Astrocyte (in vitro differentiated cells and primary cell): ENCODE data around the gene CRLF2. TPM values are rescaled to one million over a fixed set of nuclear protein-coding genes. Genes with fewer than 3 reads are reported as not detected.

Experiments
- DNase-seq: peaks from one replicate; pipeline ENCODE4 v3.0.0-alpha.2; 2010; ENCODE audit warnings: low read depth
- FAIRE-seq: peaks from 2 replicates; lab custom pipeline; 2011; peaks lifted over from hg19 to GRCh38; lab: Jason Lieb, UNC
- H2AFZ ChIP-seq: 2 replicates; pipeline ENCODE4 v1.6.0; 2012; ENCODE audit warnings: low read depth, low read length, inconsistent platforms
- H3K27ac ChIP-seq: 2 replicates; pipeline ENCODE4 v1.5.1; 2011; ENCODE audit warnings: low read depth, low read length, inconsistent platforms
- H3K27me3 ChIP-seq: 2 replicates; pipeline ENCODE4 v1.6.0; 2011; ENCODE audit warnings: low read length, inconsistent platforms; ENCODE audit not compliant: insufficient read depth
- H3K36me3 ChIP-seq: 2 replicates; pipeline ENCODE4 v1.5.1; 2011; ENCODE audit warnings: low read length, inconsistent platforms; ENCODE audit not compliant: insufficient read depth
- H3K4me1 ChIP-seq: 2 replicates; pipeline ENCODE4 v1.5.1; 2011; ENCODE audit warnings: low read length, inconsistent platforms; ENCODE audit not compliant: insufficient read depth
- H3K4me2 ChIP-seq: 2 replicates; pipeline ENCODE4 v1.6.0; 2012; ENCODE audit warnings: low read length, inconsistent platforms
- H3K4me3 ChIP-seq: 2 replicates; pipeline ENCODE4 v1.5.1; 2011; ENCODE audit warnings: low read depth, mild to moderate bottlenecking, low read length, inconsistent platforms; ENCODE audit not compliant: insufficient read depth
- H3K79me2 ChIP-seq: 2 replicates; pipeline ENCODE4 v1.6.0; 2012; ENCODE audit warnings: mild to moderate bottlenecking, low read length, inconsistent platforms; ENCODE audit not compliant: insufficient read depth
- H3K9ac ChIP-seq: 2 replicates; pipeline ENCODE4 v1.6.0; 2012; ENCODE audit warnings: mild to moderate bottlenecking, low read length, inconsistent platforms
- H3K9me3 ChIP-seq: 2 replicates; pipeline ENCODE4 v1.5.1; 2012; ENCODE audit warnings: low read depth, mild to moderate bottlenecking, low read length, inconsistent platforms; ENCODE audit not compliant: insufficient read depth
- H4K20me1 ChIP-seq: 2 replicates; pipeline ENCODE4 v1.6.0; 2012; ENCODE audit warnings: low read length, inconsistent platforms; ENCODE audit not compliant: insufficient read depth
- H3K27ac Mint-ChIP-seq: one replicate; pipeline ENCODE4 v1.8.0; 2021; ENCODE audit warnings: mild to moderate bottlenecking, mixed read lengths; ENCODE audit not compliant: unreplicated experiment
- H3K27me3 Mint-ChIP-seq: one replicate; pipeline ENCODE4 v1.8.0; 2021; ENCODE audit warnings: low read depth, mixed read lengths; ENCODE audit not compliant: unreplicated experiment
- H3K36me3 Mint-ChIP-seq: one replicate; pipeline ENCODE4 v1.8.0; 2021; ENCODE audit warnings: low read depth, mixed read lengths; ENCODE audit not compliant: unreplicated experiment
- H3K4me1 Mint-ChIP-seq: one replicate; pipeline ENCODE4 v1.8.0; 2021; ENCODE audit warnings: low read depth, mixed read lengths; ENCODE audit not compliant: unreplicated experiment
- H3K4me3 Mint-ChIP-seq: one replicate; pipeline ENCODE4 v1.8.0; 2021; ENCODE audit warnings: mild to moderate bottlenecking, moderate library complexity, mixed read lengths; ENCODE audit not compliant: unreplicated experiment
- H3K9me3 Mint-ChIP-seq: one replicate; pipeline ENCODE4 v1.8.0; 2021; ENCODE audit warnings: mild to moderate bottlenecking, mixed read lengths; ENCODE audit not compliant: unreplicated experiment
- CTCF ChIP-seq: IDR thresholded peaks from 2 replicates; pipeline ENCODE4 v1.5.1; 2011; ENCODE audit warnings: low read depth, mild to moderate bottlenecking, inconsistent platforms, low read length, moderate library complexity; ENCODE audit not compliant: insufficient read depth
- EZH2 ChIP-seq: IDR thresholded peaks from 2 replicates; pipeline ENCODE4 v1.6.1; 2012; ENCODE audit warnings: mild to moderate bottlenecking, low read length, inconsistent platforms; ENCODE audit not compliant: insufficient read depth
- total RNA-seq: library from RNA; stranded (reverse); gene quantifications from 2 replicates; pipeline ENCODE4 v1.2.1, GENCODE V29; 2021

Gene CRLF2
- total RNA-seq, 1 donor from 2014 or later: not detected

DNA sequence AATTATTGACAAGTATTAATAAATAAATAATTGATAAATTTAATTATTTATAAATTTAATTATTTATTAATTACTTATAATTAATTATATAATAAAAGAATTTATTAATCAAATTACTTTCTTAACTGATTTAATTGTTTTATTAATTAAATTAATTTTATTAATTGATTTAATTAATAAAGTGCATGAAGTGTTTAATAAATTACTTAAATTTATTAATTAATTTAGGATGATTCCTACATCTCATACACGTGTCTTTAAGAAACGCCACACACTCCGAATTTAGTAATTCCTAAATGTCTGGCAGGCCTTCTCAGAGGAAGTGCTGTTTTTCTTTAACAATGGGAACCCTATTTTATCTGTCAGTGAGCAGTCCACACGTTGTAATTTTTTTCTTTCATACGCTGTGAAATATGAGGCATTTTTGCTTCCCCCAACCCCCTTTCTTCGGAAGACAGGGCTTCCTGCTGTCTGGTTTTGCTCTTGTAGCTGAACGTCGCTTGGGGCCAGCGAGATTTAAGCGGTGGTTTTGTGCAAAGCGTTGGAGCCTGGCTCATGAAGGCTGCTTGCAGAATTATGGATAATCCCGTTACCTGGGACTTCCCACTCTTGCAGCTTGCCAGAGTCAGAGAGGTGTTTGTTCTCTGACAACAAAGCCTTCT is 46.8 kb downstream of the CRLF2 start:
- Histone ChIP-seq H3K9ac (no peak overlapping the region), H3K27me3 (no peaks in the 10 kb centered on the region), H4K20me1 (no peaks in the 10 kb centered on the region), H3K4me1 (no peaks in the 10 kb centered on the region), H3K79me2 (no peaks in the 10 kb centered on the region), H3K27ac (no peak overlapping the region), H3K36me3 (no peaks in the 10 kb centered on the region), H3K9me3 (no peaks in the 10 kb centered on the region), H2AFZ (no peak overlapping the region), H3K4me3 (no peak overlapping the region), H3K4me2 (no peak overlapping the region)
- peaks cover 12% of the 10 kb centered on the region for H3K9me3 Mint-ChIP-seq
- no peaks in the 10 kb centered on the region for H3K4me1 Mint-ChIP-seq
- no peak overlapping the region for H3K27ac Mint-ChIP-seq
- no peak overlapping the region for H3K4me3 Mint-ChIP-seq
- FAIRE-seq: no peak
- H3K36me3 Mint-ChIP-seq: no peaks in the 10 kb centered on the region
- no peaks in the 10 kb centered on the region for H3K27me3 Mint-ChIP-seq
- TF ChIP-seq CTCF: no peak
- no peak for TF ChIP-seq EZH2
- no peak for DNase-seq

- FAIRE-seq: no peak
- no peak overlapping the region for H3K4me3 Mint-ChIP-seq
- H3K9me3 Mint-ChIP-seq: peaks cover 20% of the 10 kb centered on the region
- no peak for TF ChIP-seq CTCF
- no peak for TF ChIP-seq EZH2
- H3K79me2 ChIP-seq: no peaks in the 10 kb centered on the region
- no peak overlapping the region for H3K27ac Mint-ChIP-seq
- H3K4me1 ChIP-seq: no peaks in the 10 kb centered on the region
- no peak for DNase-seq
- H3K36me3 Mint-ChIP-seq: no peaks in the 10 kb centered on the region
- no peaks in the 10 kb centered on the region for H3K36me3 ChIP-seq
- no peaks in the 10 kb centered on the region for H4K20me1 ChIP-seq
- no peaks in the 10 kb centered on the region for H3K27me3 ChIP-seq
- no peaks in the 10 kb centered on the region for H3K4me1 Mint-ChIP-seq
- no peak overlapping the region for H3K27ac ChIP-seq
- H3K4me2 ChIP-seq: no peak overlapping the region
- no peak overlapping the region for H3K4me3 ChIP-seq
- H2AFZ ChIP-seq: no peak overlapping the region
- H3K9ac ChIP-seq: no peak overlapping the region
- no peaks in the 10 kb centered on the region for H3K9me3 ChIP-seq
- H3K27me3 Mint-ChIP-seq: no peaks in the 10 kb centered on the region
These were observed 47.8 kb downstream of the CRLF2 start for GRCh38 chrX:1164322-1165288.
